HepG2 (cell line): ENCODE results near the gene CNP. TPM values are rescaled to one million over a fixed set of nuclear protein-coding genes. Genes with fewer than 3 reads are reported as not detected.

Source experiments
- ATF7-NPFF ChIP-seq: sonication (generic); formaldehyde crosslinking; IDR thresholded peaks from 2 replicates; pipeline ENCODE4 v1.8.1; 2023; ENCODE audit warnings: mild to moderate bottlenecking, low read depth, missing genetic modification reagents, moderate library complexity
- CHD2 ChIP-seq: IDR thresholded peaks from 2 replicates; pipeline ENCODE4 v1.6.1; 2011; ENCODE audit warnings: low read depth, low read length, improper control_type of control experiment
- CHD4 ChIP-seq: fragments of 200-600 bp; sonication (generic); IDR thresholded peaks from 2 replicates; pipeline ENCODE4 v1.7.0; 2017; ENCODE audit warnings: mild to moderate bottlenecking, low read length, borderline replicate concordance
- ESRRA ChIP-seq: sonication (generic); formaldehyde crosslinking; IDR thresholded peaks from 2 replicates; pipeline ENCODE4 v1.5.1; 2020; ENCODE audit warnings: mild to moderate bottlenecking, low read depth, missing genetic modification reagents
- GATAD1 ChIP-seq: IDR thresholded peaks from 2 replicates; pipeline ENCODE4 v1.6.1; 2016; ENCODE audit warnings: missing genetic modification reagents, missing compliant biosample characterization
- HMG20B ChIP-seq: conservative IDR thresholded peaks from 2 replicates; pipeline ENCODE4 v1.6.1; 2016; ENCODE audit warnings: missing genetic modification reagents, missing compliant biosample characterization
- JUN ChIP-seq: sonication (generic); formaldehyde crosslinking; IDR thresholded peaks from 2 replicates; pipeline ENCODE4 v1.4.0; 2020; ENCODE audit warnings: mild to moderate bottlenecking, missing genetic modification reagents
- MYC ChIP-seq: sonication (generic); formaldehyde crosslinking; IDR thresholded peaks from 2 replicates; pipeline ENCODE4 v1.9.0; 2021; ENCODE audit warnings: missing genetic modification reagents, borderline replicate concordance
- NFKB2 ChIP-seq: sonication (generic); formaldehyde crosslinking; IDR thresholded peaks from 2 replicates; pipeline ENCODE4 v1.4.0; 2020; ENCODE audit warnings: missing genetic modification reagents, borderline replicate concordance
- NKX3-1 ChIP-seq: sonication (generic); formaldehyde crosslinking; IDR thresholded peaks from 2 replicates; pipeline ENCODE4 v1.5.0; 2020; ENCODE audit warnings: missing genetic modification reagents
- NR2C2 ChIP-seq: sonication (generic); formaldehyde crosslinking; IDR thresholded peaks from 2 replicates; pipeline ENCODE4 v1.4.0; 2020; ENCODE audit warnings: missing genetic modification reagents, mild to moderate bottlenecking, moderate library complexity, borderline replicate concordance
- NRL ChIP-seq: sonication (generic); formaldehyde crosslinking; IDR thresholded peaks from 2 replicates; pipeline ENCODE4 v1.5.0; 2020; ENCODE audit warnings: missing genetic modification reagents, mild to moderate bottlenecking, moderate library complexity, borderline replicate concordance
- POGZ ChIP-seq: sonication (generic); formaldehyde crosslinking; IDR thresholded peaks from 2 replicates; pipeline ENCODE4 v1.4.0; 2020; ENCODE audit warnings: mild to moderate bottlenecking, missing genetic modification reagents
- SALL2 ChIP-seq: sonication (generic); formaldehyde crosslinking; IDR thresholded peaks from 2 replicates; pipeline ENCODE4 v1.8.1; 2023; ENCODE audit warnings: mild to moderate bottlenecking, missing genetic modification reagents, inconsistent platforms
- SP1 ChIP-seq, 2 experiments: fragments of 450-650 bp in 1 of 2; sonication (generic) in 1 of 2; formaldehyde crosslinking in 1 of 2; IDR thresholded peaks; 2 replicates each; pipeline versions ENCODE4 v1.4.0 to v1.6.1; 2016 to 2020; ENCODE audit warnings: missing genetic modification reagents in 1 of 2
- TAF15 ChIP-seq: fragments of 200-400 bp; formaldehyde crosslinking; IDR thresholded peaks from one replicate; pipeline ENCODE4 v1.6.1; 2018; ENCODE audit warnings: mild to moderate bottlenecking, low read depth, low read length; ENCODE audit not compliant: poor library complexity, severe bottlenecking
- THAP11 ChIP-seq: IDR thresholded peaks from 2 replicates; pipeline ENCODE4 v1.6.1; 2016; ENCODE audit warnings: missing biosample characterization, missing genetic modification reagents
- ZNF225 ChIP-seq: sonication (generic); formaldehyde crosslinking; IDR thresholded peaks from 2 replicates; pipeline ENCODE4 v1.4.0; 2020; ENCODE audit warnings: mild to moderate bottlenecking, missing genetic modification reagents
- ZNF232 ChIP-seq: sonication (generic); formaldehyde crosslinking; IDR thresholded peaks from 2 replicates; pipeline ENCODE4 v1.4.0; 2020; ENCODE audit warnings: missing genetic modification reagents, borderline replicate concordance
- ZNF362 ChIP-seq: sonication (generic); formaldehyde crosslinking; IDR thresholded peaks from 2 replicates; pipeline ENCODE4 v1.4.0; 2020; ENCODE audit warnings: missing genetic modification reagents, mild to moderate bottlenecking, borderline replicate concordance
- ZNF674 ChIP-seq: sonication (generic); formaldehyde crosslinking; IDR thresholded peaks from 2 replicates; pipeline ENCODE4 v1.5.0; 2020; ENCODE audit warnings: low read depth, mild to moderate bottlenecking, missing genetic modification reagents
- ZNF709 ChIP-seq: sonication (generic); formaldehyde crosslinking; IDR thresholded peaks from 2 replicates; pipeline ENCODE4 v1.5.0; 2020; ENCODE audit warnings: mild to moderate bottlenecking, missing genetic modification reagents
- ZNF747 ChIP-seq: sonication (generic); formaldehyde crosslinking; IDR thresholded peaks from 2 replicates; pipeline ENCODE4 v1.8.1; 2023; ENCODE audit warnings: missing genetic modification reagents, mild to moderate bottlenecking, borderline replicate concordance
- ZSCAN12 ChIP-seq: sonication (generic); formaldehyde crosslinking; IDR thresholded peaks from 2 replicates; pipeline ENCODE4 v1.9.0; 2021; ENCODE audit warnings: mild to moderate bottlenecking, missing genetic modification reagents
- polyA plus RNA-seq, 8 experiments: library from polyadenylated mRNA; depleted of rRNA in 3 of 8; stranded (reverse) in 7 of 8; unstranded in 1 of 8; fragments of >200 nt; fragmentation: Illumina TruSeq in 4 of 8; extraction: Trizol in 4 of 8; gene quantifications; 2 replicates each; pipeline versions ENCODE4 v1.2.1 to v1.2.3, GENCODE V29; 2011 to 2016; ENCODE audit warnings: low read depth in 4 of 8, missing spikeins in 1 of 8, mixed read lengths in 1 of 8; ENCODE audit not compliant: insufficient read depth in 1 of 8
- total RNA-seq, 5 experiments: library from RNA; depleted of rRNA; stranded (reverse); fragments of >200 nt; fragmentation: Illumina TruSeq; extraction: Trizol; gene quantifications; 2 replicates each; pipeline ENCODE4 v1.2.3, GENCODE V29; 2016; ENCODE audit warnings: low read depth in 1 of 5
- TF ChIP-seq, protein P1 (sequence below): IDR thresholded peaks from 2 replicates; pipeline ENCODE4 v1.6.1; 2016; ENCODE audit warnings: missing biosample characterization, missing genetic modification reagents, low read depth
- TF ChIP-seq, protein P2 (sequence below): sonication (generic); formaldehyde crosslinking; IDR thresholded peaks from 2 replicates; pipeline ENCODE4 v1.9.0; 2021; ENCODE audit warnings: missing genetic modification reagents, mild to moderate bottlenecking, borderline replicate concordance

The CNP gene
- total and polyA plus RNA-seq, 2 of the 13 experiments (the other 11 are each of a cell fraction or from before 2014, with no cell fraction given), result 97.2 to 161 TPM

DNA sequence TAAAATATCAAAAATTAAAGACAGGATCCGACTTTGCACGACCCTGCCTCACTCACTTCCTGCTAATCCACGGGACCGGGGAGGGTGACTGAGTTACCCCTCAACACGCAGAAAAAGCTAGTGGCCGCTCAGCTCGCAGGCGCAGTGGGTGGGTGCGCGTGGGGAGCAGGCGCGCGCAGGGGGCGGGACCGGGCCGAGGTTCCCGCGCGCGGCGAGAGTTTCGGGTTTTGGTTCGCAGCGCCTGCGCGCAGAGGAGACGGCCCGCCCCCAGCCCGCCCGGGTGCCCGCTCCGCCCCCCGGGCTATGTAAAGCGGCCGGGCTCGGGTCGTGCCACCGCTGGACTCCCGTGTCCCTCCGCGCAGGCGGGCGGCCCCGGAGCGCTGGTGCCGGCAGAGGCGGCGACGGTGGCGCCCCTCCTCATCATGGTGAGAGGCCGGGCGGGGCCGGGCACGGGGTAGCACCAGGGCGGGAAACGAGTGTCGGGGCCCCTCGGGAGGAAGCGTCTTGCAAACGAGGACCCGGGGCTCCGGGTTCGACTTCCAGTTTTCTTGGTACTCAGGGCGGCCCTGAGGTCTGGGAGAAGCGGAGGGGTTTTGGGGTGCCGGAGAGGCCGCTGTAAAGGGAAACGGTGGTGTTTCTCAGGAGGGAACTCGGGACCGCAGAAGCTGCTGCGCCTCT, at the start of gene CNP (continued):
- TF ChIP-seq ZNF362 (CRISPR knock-in tag) (peak; percentile 28; the same call in 1 of the 2 replicates), CHD2 (peak; percentile 98), NR2C2 (CRISPR knock-in tag) (no peak), ESRRA (CRISPR knock-in tag) (peak; percentile 40; the same call in 1 of the 2 replicates), NKX3-1 (peak; percentile 70; the same call in 1 of the 2 replicates), POGZ (CRISPR knock-in tag) (peak; percentile 59; the same call in 1 of the 2 replicates), ZNF225 (CRISPR knock-in tag) (no peak), SP1 (IDR thresholded peaks at IDR 0.05) (no peak), SP1 (CRISPR knock-in tag; IDR thresholded peaks at IDR 0.05) (peak; percentile 93), ZNF232 (no peak; the same call in none of the 2 replicates), ZNF747 (CRISPR knock-in tag) (no peak), CHD4 (no peak), JUN (CRISPR knock-in tag) (peak; percentile 39), SALL2 (CRISPR knock-in tag) (peak; percentile 50; the same call in 1 of the 2 replicates), MYC (CRISPR knock-in tag) (peak; percentile 86), NRL (CRISPR knock-in tag) (no peak; the same call in 1 of the 2 replicates), HMG20B (CRISPR knock-in tag) (no peak; the same call in none of the 2 replicates), TAF15 (no peak), NFKB2 (CRISPR knock-in tag) (no peak; the same call in 1 of the 2 replicates), ZNF674 (CRISPR knock-in tag) (no peak), ZNF709 (CRISPR knock-in tag) (peak; percentile 82; the same call in 1 of the 2 replicates), GATAD1 (peak; percentile 65; the same call in 1 of the 2 replicates), ATF7-NPFF (peak; percentile 82), THAP11 (peak; percentile 84), ZSCAN12 (CRISPR knock-in tag) (peak; percentile 18; the same call in 1 of the 2 replicates)
- TF ChIP-seq, protein P1, sequence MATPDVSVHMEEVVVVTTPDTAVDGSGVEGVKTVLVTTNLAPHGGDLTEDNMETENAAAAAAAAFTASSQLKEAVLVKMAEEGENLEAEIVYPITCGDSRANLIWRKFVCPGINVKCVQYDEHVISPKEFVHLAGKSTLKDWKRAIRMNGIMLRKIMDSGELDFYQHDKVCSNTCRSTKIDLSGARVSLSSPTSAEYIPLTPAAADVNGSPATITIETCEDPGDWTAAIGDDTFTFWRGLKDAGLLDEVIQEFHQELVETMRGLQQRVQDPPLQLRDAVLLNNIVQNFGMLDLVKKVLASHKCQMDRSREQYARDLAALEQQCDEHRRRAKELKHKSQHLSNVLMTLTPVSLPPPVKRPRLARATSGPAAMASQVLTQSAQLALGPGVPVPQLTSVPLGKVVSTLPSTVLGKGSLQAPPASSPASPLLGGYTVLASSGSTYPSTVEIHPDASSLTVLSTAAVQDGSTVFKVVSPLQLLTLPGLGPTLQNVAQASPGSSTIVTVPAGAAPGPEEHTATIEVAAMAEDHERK (CRISPR knock-in tag), result peak; percentile 20; the same call in 1 of the 2 replicates
- TF ChIP-seq, protein P2, sequence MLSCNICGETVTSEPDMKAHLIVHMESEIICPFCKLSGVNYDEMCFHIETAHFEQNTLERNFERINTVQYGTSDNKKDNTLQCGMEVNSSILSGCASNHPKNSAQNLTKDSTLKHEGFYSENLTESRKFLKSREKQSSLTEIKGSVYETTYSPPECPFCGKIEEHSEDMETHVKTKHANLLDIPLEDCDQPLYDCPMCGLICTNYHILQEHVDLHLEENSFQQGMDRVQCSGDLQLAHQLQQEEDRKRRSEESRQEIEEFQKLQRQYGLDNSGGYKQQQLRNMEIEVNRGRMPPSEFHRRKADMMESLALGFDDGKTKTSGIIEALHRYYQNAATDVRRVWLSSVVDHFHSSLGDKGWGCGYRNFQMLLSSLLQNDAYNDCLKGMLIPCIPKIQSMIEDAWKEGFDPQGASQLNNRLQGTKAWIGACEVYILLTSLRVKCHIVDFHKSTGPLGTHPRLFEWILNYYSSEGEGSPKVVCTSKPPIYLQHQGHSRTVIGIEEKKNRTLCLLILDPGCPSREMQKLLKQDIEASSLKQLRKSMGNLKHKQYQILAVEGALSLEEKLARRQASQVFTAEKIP (CRISPR knock-in tag), result no peak
